ENCODE measurements around the gene SYT8.

Gene SYT8

DNA sequence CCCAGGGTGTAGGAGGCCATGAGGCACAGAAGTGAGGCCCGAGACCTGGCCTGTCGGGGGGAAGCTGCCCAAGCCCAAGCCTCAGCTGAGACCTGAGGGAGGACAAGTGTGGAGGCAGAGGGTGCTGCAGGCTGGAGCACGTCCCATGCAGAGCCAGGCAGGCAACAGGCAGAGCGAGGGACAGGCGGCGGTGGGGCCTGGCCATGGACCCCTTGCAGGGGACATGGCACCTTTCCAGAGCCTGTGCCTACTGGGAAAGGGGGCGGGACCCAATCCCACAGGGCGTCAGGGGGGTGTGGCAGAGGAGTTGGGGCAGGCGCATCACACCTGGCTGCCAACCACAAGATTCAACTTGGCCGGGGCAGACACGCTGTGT is 8.3 kb downstream of the SYT8 start:
- no peak overlapping the region for H3K4me3 Mint-ChIP-seq
- no peaks in the 10 kb centered on the region for H3K36me3 Mint-ChIP-seq (ENCODE audit: low read depth)
- no peak for ATAC-seq
- H3K9me3 Mint-ChIP-seq: no peaks in the 10 kb centered on the region
- H3K4me1 Mint-ChIP-seq: peaks cover 51% of the 10 kb centered on the region
- DNase-seq: no peak
- H3K27me3 Mint-ChIP-seq: no peaks in the 10 kb centered on the region
- no peak overlapping the region for H3K27ac Mint-ChIP-seq

DNA sequence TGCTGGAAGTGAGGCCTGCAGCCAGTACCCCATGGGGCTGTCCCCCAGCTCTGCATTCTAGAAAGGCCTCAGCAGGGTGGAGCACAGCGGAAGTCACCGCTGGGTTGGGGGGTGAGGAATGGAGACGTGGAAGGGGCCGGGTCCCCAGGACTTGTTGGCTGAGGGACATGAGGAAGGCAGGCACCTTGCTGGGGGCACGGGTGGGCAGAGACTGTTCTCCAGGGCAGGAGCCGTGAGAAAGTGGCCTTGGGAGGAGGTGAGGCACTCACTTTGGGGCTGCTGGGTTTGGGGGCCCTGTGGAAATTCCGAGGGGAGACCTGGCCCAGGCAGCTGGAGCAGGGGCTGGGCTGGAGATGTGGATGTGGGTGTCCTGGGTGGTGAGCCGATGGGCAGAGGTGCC is 9.0 kb downstream of the SYT8 start:
- no peaks in the 10 kb centered on the region for H3K9me3 Mint-ChIP-seq
- H3K27ac Mint-ChIP-seq: no peak overlapping the region
- H3K36me3 Mint-ChIP-seq (ENCODE audit: low read depth): no peaks in the 10 kb centered on the region
- peaks cover 53% of the 10 kb centered on the region for H3K4me1 Mint-ChIP-seq
- peak overlapping the region; percentile 36 for H3K4me3 Mint-ChIP-seq
- ATAC-seq (no peak), DNase-seq (no peak)
- H3K27me3 Mint-ChIP-seq: no peaks in the 10 kb centered on the region

DNA sequence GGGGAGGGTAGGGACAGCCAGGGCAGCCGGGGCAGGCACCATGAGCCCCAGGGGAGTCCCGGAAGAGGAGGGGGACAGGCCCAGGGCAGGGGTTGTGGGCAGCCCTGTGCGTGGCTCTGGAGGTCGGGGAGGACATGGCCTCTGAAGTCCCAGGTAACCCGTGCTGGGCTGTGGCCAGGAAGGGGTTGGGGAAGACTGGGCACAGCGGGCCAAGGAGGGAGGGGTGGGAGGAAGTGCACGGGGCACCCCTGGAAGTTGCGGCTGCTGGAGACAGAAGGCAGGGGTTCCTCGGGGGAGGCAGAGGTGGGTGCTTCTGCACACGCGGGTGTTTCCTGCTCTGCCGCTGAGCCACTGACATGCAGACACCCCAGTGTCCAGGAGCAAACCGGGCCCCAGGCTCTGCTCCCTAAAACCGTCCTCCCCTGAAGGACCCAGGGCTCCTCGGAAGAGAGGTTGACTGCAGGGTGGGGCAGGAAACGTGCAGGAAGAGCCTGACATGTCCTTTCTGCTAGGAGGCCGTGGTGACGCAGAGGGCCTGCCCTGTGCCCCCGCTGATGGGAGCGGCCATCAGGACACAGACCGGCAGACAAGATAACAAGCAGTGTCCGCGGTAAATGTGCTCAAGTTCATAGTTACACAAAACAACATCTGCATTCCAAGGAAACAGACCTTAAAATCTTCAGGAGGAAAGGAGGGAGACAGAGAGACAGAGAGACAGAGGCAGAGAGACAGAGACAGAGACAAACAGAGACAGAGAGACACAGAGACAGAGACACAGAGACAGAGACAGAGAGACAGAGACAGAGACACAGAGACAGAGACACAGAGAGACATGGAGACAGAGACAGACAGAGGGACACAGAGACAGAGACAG is 9.7 kb downstream of the SYT8 start:
- H3K4me3 Mint-ChIP-seq: peak overlapping the region; percentile 57
- no peaks in the 10 kb centered on the region for H3K9me3 Mint-ChIP-seq
- no peaks in the 10 kb centered on the region for H3K36me3 Mint-ChIP-seq (ENCODE audit: low read depth)
- H3K4me1 Mint-ChIP-seq: peaks cover 60% of the 10 kb centered on the region
- peak; percentile 44 for ATAC-seq
- H3K27ac Mint-ChIP-seq: peak overlapping the region; percentile 78
- DNase-seq: peak; percentile 51
- no peaks in the 10 kb centered on the region for H3K27me3 Mint-ChIP-seq

DNA sequence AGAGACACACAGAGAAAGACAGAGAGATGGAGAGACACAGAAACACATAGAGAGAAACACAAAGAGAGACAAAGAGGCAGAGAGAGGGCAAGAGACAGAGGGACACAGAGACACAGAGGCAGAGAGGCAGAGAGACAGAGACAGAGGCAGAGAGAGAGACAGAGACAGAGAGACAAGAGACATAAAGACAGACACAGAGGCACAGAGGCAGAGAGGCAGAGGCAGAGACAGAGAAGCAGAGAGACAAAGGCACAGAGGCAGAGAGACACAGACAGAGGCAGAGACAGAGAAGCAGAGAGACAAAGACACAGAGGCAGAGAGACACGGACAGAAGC is 10.3 kb downstream of the SYT8 start:
- no peaks in the 10 kb centered on the region for H3K36me3 Mint-ChIP-seq (ENCODE audit: low read depth)
- H3K27me3 Mint-ChIP-seq: no peaks in the 10 kb centered on the region
- peak overlapping the region; percentile 57 for H3K4me3 Mint-ChIP-seq
- H3K4me1 Mint-ChIP-seq: peaks cover 60% of the 10 kb centered on the region
- DNase-seq (no peak), ATAC-seq (no peak)
- H3K9me3 Mint-ChIP-seq: no peaks in the 10 kb centered on the region
- H3K27ac Mint-ChIP-seq: peak overlapping the region; percentile 78

DNA sequence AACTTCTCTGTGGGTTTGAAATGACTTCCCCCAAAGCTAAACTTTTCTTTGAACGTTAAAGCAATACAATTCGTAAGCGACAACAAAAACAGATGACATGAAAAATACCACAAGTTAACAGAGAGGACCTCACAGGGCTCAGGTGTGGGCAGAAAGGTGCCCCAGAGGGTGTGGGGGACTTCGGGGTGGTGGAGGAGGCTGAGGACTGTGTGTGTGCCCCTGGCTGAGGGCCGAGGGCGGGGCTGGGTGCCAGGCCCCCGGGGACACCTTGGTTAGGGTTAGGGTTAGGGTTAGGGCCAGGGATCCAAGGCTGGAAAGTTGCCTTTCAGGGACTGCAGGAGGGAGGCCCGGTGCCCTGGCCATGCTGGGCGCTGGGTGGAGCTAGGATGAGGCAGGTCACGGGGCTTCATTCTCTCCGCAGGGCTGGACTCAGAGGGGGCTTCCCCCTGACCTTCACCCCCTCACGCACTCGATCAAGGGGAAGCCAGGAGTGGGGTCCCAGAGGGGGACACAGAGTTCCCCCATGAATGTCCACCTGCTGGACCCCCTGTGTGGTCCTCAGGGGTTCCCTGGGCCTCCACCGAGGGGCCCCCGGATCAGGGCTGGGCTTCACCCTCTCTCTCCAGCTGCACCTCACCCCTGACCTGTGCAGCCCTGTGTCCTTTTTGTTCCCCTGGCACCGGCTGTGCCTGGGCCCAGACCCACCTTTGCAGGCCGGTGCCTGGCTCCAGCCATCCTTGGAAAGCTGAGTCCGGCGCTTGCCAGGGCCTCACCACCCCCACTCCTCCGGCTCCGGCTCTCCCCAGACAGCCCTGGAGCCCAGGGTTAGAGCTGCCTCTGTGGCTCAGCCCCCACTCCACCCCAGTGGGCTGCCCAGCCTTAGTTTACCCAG is 11.0 kb downstream of the SYT8 start:
- DNase-seq (no peak), ATAC-seq (no peak)
- H3K27ac Mint-ChIP-seq: peak overlapping the region; percentile 78
- H3K36me3 Mint-ChIP-seq (ENCODE audit: low read depth): no peaks in the 10 kb centered on the region
- H3K9me3 Mint-ChIP-seq: no peaks in the 10 kb centered on the region
- no peaks in the 10 kb centered on the region for H3K27me3 Mint-ChIP-seq
- peaks cover 68% of the 10 kb centered on the region for H3K4me1 Mint-ChIP-seq
- peak overlapping the region; percentile 57 for H3K4me3 Mint-ChIP-seq

DNA sequence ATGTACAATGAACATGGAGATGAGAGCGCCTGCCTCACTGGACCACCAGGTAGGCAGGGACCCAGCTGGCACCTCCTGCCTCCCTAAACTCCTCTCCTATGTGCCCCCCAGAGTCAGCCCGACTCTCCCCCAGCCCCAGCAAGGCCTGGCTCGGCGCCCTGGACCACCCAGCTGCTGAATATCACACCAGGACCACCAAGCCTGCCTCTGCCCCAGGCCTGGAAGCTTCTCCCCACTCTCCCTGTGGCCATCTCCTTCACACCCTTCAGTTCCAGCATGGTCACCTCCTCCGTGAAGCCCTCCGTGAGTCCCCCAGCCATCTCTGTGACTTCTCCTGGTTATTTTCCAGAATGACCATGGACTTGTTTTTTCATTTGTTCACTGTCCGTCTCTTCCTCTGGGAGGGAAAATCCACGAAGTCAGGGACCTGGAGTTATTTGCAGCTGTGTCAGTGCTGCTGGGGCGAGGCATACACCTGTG is 11.7 kb downstream of the SYT8 start:
- Mint-ChIP-seq H3K9me3 (no peaks in the 10 kb centered on the region), H3K4me3 (peak overlapping the region; percentile 52), H3K36me3 (ENCODE audit: low read depth) (no peaks in the 10 kb centered on the region), H3K4me1 (peaks cover 75% of the 10 kb centered on the region), H3K27ac (no peak overlapping the region), H3K27me3 (no peaks in the 10 kb centered on the region)
- DNase-seq (no peak), ATAC-seq (no peak)

DNA sequence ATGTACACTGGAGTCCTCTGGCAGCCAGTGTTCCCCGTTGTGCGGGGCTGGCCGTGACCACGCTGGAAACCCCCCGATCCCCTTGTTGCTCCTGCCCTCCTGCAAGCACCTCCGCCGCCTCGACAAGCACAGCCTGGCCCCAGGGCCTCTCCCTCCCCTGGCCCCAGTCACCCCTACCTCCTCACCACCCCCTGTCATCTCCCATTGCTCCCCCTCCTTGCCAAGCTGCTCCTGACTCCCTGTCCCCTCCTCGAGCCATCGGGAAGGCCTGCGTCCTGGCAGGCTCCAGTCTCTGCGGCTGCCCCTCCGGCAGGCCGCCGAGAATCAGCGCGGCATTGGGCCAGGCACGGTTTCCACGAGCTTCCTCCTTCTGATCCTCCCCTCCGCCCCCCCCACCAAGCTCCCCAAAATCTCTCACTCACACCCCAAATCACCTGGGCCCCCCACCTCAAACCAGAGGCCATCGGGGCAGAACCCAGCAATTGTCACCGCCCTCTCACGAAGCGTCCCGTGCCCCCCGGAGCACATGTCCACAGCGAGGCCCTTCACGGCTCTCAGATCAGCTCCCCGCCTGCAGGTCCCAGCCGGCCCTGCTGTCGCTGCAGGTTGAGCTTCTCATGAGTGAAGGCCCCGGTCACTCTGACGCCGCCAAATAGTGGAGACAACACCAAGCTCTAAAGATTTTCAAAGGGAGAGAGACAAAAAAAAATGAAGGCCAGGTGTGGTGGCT is 12.4 kb downstream of the SYT8 start:
- Mint-ChIP-seq H3K27me3 (no peaks in the 10 kb centered on the region), H3K9me3 (no peaks in the 10 kb centered on the region), H3K4me1 (peaks cover 80% of the 10 kb centered on the region), H3K36me3 (ENCODE audit: low read depth) (no peaks in the 10 kb centered on the region), H3K27ac (no peak overlapping the region), H3K4me3 (no peak overlapping the region)
- DNase-seq (no peak), ATAC-seq (no peak)

DNA sequence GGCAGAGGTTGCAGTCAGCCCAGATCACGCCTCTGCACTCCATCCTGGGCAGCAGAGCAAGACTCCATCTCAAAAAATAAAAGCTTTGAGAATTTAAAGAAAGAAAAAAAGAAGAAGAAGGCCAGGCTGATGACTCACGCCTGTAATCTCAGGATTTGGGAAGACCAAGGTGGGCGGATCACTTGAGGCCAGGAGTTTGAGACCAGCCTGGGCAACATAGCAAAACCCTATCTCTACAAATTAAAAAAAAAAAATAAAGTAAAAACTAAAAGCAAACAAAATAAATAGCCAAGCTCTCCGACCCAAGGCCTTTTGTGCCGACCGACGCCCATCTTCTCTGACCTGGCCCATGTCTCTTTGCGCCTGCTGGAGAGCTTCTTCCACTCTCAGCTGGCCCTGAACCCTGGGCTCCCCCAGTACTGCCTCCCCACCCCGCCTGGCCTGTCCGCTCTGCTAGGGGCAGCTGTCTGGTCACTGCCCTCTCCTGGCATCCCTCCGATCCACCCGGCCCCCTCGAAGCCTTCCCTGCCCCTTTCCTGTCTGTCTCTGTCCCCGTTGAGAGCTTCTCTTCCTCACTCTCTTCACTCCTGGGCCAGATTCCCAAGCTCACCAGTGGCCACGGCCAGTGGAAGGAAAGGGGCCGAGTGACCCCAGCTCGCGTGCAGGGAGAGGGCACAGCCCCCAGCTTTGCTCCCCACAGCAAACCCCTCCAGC is 13.3 kb downstream of the SYT8 start:
- H3K4me3 Mint-ChIP-seq: no peak overlapping the region

DNA sequence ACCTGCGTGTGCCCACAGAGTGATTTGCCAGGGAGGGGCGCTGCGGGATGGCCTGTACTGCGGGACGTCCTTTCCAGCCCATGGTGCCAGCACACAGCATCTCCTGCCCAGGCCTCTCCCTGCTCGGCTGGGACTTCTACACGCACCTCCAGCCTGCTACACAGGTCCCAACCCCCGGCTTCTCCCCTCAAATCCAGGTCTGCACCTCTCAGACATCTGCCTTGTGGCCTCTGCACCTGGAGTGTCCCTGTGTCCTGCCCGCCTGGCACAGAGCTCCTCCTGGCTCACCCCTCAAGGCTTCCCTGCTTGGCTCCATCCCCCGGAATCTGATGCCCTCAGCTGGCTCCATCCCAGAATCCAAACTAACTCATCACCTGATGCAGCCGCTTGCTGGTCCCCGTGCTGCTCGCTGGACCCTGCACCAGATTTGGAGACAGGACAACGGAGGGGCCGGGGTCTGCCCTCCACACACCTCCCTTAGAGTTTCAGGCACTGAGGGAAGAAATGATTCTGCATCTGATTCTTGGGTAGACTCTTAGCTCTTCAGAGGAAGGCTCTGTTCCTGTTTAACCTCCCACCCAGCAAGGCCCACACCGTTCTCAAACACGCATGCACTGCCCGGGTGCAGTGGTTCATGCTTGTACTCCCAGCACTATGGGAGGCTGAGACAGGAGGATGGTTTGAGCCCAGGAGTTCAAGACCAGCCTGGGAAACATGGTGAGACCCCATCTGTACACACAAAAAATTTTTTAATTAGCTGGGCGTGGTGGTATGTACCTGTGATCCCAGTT is 14.0 kb downstream of the SYT8 start:
- no peak for ATAC-seq
- peak overlapping the region; percentile 56 for H3K27ac Mint-ChIP-seq

More for the DNA sequence above, 13.3 kb downstream of the SYT8 start:
- Mint-ChIP-seq H3K27ac (no peak overlapping the region), H3K9me3 (no peaks in the 10 kb centered on the region), H3K36me3 (ENCODE audit: low read depth) (peaks cover 1% of the 10 kb centered on the region), H3K27me3 (no peaks in the 10 kb centered on the region), H3K4me1 (peaks cover 86% of the 10 kb centered on the region)
- no peak for ATAC-seq
- DNase-seq: no peak

DNA sequence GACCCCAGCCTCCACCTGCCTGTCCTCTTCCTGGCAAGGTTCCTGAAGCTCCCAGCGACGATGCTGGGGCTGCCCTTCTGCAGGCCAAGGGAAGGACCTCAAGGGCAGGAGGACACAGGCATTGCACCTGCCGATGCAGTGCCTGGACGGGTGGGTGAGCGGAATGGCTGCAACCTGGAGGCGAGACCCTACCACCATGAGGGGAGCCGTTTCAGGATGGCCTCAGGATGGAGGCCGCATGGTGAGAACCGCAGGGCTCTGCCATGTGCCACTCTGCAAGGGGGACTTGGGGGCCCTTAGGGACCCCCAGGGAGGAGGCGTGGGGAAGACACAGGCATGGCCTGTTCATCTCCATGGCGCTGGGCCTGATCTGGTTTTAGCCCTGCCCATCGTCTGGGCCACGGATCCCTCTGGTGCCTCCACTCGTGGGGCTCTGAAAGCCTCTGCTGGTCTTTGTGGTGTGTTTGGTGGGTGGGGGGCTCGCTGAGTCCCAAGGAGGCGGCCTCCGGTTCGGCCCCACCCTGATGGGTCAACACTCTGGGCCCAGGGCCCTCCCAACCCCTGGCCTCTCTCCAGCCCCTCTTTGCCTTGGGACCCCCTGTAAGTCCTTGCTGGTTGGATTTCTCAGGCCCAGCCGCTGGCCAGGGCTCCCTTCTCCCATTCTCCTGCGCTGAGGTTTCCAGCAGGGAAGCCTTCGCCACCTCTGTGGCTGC is 16.8 kb downstream of the SYT8 start:
- Mint-ChIP-seq H3K27ac (peak overlapping the region; percentile 88), H3K27me3 (no peaks in the 10 kb centered on the region), H3K4me1 (peaks cover 79% of the 10 kb centered on the region), H3K9me3 (no peaks in the 10 kb centered on the region), H3K36me3 (ENCODE audit: low read depth) (peaks cover 2% of the 10 kb centered on the region), H3K4me3 (peak overlapping the region; percentile 98)
- DNase-seq (no peak), ATAC-seq (no peak)

More for the DNA sequence above, 14.0 kb downstream of the SYT8 start:
- Mint-ChIP-seq H3K4me1 (peaks cover 86% of the 10 kb centered on the region), H3K27me3 (no peaks in the 10 kb centered on the region), H3K36me3 (ENCODE audit: low read depth) (peaks cover 2% of the 10 kb centered on the region), H3K9me3 (no peaks in the 10 kb centered on the region), H3K4me3 (no peak overlapping the region)
- no peak for DNase-seq

DNA sequence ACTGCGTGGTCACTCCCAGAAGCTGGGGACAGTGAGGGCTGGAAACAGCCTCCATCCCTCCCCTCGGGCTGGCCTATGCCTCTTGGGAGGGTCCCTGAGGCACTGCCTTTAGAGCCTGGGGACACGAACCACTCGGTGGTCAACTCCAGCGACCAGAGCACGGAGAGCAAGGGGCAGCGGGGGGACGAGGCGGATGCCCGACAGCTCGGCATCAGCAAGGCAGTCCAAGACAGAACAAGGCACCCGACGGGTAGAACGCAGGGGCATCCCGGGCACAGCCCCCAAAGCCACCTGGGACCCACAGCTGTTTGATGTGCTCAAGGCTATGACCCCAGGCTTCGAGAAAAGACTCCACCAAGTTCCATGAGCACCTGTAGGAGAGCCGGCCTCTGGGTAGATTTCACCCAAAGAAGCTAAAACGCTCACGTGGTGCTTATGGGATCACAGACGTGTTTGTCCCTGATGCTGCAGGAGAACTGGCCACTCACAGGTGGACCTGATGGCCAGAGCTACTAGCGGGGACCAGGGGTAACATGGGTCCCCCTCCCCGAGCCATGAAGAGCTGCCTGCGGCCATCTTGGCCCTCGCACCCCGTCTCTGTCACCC is 17.6 kb downstream of the SYT8 start:
- H3K4me1 Mint-ChIP-seq: peaks cover 75% of the 10 kb centered on the region
- H3K27ac Mint-ChIP-seq: peak overlapping the region; percentile 99
- DNase-seq (peak; percentile 30), ATAC-seq (no peak)
- peak overlapping the region; percentile 98 for H3K4me3 Mint-ChIP-seq
- H3K9me3 Mint-ChIP-seq: no peaks in the 10 kb centered on the region
- no peaks in the 10 kb centered on the region for H3K27me3 Mint-ChIP-seq
- peaks cover 2% of the 10 kb centered on the region for H3K36me3 Mint-ChIP-seq (ENCODE audit: low read depth)

DNA sequence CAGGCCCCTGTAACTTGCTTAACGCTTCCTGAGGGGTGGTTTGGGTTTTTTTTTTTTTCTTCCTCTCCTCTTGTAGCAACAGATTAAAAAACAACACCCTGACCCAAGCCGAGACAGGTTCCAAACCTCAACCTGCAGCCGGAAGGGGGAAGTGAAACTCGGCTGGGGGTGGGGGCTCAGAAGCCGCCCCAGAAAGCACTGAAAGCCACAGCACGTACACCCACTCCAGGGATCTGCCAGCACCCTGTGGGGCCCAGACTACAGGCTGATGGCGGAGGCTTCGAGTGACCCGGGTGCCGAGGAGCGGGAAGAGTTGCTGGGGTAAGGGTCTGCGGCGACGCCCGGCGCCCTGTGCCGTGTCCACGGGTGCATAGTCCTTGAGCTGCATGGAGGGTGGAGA is 18.1 kb downstream of the SYT8 start, which contains the start of gene LSP1:
TSS of gene LSP1 (plus strand) at position 208 of the 400 bp plus-strand sequence. CDS start at position 269, 61 bp downstream.
- Mint-ChIP-seq H3K4me3 (peak within 1 kb of the TSS; percentile 98), H3K4me1 (peaks cover 70% of the 10 kb centered on the region), H3K27ac (peak within 1 kb of the TSS; percentile 99), H3K9me3 (no peaks in the 10 kb centered on the region), H3K27me3 (no peaks in the 10 kb centered on the region), H3K36me3 (ENCODE audit: low read depth) (peaks cover 2% of the 10 kb centered on the region)
- ATAC-seq (peak; percentile 55), DNase-seq (peak; percentile 89)
